Activated CD8-positive, alpha-beta memory T cell treated with anti-CD3 and anti-CD28 coated beads for 24 hours (primary cell): ENCODE data around the gene RANBP17.
"Not testable (repeated sequence)": the region's sequence is repeated elsewhere in the genome, so short reads cannot be mapped to it uniquely, and the experiment has no call there.

Source experiments
- DNase-seq: peaks from one replicate; pipeline ENCODE4 v3.0.0-alpha.2; 2020

The RANBP17 gene

DNA sequence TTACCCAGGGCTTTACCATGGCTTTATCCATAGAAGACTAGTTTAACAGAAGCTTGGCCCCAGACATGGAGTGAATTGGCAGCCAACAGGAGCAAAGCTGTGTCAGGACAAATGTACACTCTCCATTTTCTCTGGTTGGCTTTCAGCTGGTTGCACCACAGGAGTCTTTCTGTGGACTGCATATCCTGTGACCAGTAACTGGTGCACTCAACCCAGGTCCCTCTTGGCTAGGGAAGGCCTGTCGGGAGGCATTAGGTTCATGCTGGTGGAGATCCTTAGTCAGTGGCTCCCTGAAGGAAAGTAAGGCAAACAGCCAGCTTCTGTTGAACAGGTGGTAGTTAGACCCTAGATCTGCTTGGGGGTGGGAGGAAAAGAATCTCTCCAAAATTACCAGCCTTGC lies 300.3 kb downstream of the RANBP17 start:
- no peak for DNase-seq

DNA sequence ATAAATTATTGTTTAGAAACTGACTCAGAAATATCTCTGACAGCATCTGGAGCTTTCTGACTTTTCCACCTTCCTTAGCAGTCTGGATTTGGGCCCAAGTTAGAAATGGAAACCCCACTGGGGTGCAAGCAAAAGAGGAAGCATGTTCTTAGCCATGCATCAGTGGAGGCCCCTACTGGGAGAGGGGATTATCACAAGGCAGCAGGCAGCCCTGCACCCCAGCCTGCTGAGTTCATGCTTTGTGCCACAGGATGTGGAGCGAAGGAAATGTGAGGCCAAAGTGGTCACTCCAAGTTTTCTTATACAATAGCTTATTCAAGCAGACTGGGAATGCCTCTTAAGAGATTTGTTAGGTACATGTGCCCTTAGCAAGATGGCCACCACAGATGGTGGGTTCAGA lies 300.8 kb downstream of the RANBP17 start:
- DNase-seq = no peak

DNA sequence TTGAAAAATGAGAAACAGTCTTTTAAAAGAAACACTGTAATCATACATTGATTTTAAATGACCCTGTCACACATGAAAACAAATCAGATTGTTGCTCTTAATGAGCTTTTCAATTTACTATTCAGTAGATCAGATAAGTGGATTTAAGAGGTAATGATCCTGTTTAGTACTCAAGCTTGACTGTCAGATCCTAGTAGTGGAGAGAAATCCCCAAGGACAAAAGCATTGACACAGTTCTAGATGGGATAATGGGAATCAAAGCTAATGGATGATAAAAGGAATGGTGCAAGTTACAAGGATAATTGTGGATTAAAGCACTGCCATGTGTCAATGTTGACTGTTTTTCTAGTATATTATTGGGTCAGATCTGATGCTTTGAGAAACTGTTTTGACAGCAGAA lies 304.9 kb downstream of the RANBP17 start:
- DNase-seq = no peak

DNA sequence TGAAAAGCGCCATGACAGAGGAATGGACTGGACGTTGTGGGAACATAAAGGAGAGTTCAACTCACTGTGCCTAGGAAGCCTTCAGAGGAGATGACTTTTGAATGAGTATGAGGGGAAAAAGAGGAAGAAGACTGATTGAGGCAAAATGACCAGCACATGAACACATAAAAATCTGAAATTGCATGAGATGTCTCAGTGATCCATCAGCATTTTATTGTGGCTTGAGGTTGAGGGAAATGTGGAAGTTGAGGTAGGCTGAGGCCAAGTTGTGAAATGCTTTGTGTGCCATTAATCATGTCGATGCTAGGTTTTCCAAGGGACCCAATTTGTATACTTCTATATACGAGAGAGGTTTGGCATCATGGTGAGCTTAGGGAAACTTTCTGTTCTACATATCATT lies 306.4 kb downstream of the RANBP17 start:
- no peak for DNase-seq

DNA sequence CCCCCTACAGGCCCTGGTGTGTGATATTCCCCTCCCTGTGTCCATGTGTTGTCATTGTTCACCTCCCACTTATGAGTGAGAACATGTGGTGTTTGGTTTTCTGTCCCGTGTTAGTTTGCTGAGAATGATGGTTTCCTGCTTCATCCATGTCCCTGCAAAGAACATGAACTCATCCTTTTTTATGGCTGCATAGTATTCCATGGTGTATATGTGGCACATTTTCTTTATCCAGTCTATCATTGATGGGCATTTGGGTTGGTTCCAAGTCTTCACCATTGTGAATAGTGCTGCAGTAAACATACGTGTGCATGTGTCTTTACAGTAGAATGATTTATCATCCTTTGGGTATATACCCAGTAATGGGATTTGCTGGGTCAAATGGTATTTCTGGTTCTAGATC lies 313.1 kb downstream of the RANBP17 start:
- DNase-seq = not testable (repeated sequence)

DNA sequence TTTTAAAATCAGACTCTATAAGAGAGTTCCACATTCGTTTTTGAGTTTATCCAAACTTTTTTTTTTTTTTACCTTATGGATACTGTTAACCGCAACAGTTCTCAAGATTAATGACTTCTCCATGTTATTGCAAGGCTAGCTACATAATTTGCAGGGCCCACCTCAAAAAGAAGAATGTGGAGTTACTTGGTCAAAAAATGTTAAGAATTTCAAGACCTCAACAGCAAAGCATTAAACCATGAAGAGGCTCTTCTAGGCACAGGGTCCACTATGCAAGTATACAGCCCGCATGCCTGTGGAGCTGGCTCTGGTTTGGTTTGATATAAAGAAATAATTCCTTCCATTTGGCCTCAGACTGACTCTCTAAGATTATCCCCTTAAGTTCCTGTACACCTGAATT lies 313.9 kb downstream of the RANBP17 start:
- no peak for DNase-seq

DNA sequence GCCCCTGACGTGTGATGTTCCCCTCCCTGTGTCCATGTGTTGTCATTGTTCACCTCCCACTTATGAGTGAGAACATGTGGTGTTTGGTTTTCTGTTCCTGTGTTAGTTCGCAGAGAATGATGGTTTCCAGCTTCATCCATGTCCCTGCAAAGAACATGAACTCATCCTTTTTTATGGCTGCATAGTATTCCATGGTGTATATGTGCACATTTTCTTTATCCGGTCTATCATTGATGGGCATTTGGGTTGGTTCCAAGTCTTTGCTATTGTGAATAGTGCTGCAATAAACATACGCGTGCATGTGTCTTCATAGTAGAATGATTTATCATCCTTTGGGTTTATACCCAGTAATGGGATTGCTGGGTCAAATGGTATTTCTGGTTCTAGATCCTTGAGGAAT lies 316.4 kb downstream of the RANBP17 start:
- not testable (repeated sequence) for DNase-seq

DNA sequence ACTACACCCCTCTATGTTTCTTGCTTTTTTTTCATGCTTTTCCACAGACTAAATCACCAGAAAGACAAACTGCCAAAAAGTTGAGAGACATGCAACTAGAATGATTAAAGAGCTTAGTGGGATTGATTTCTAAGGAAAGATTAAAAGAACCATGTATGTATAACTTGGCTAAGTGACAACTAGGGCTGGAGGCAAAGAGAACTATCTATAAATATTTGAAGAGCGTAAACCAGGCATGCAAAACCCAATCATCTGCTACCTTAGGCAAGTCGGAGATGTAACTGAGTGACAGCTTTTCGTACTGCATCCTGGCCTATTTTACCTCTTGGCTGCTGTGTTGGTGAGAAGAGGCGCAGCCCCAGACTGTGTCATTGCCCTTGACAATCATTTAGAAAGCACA lies 326.2 kb downstream of the RANBP17 start:
- DNase-seq = no peak

DNA sequence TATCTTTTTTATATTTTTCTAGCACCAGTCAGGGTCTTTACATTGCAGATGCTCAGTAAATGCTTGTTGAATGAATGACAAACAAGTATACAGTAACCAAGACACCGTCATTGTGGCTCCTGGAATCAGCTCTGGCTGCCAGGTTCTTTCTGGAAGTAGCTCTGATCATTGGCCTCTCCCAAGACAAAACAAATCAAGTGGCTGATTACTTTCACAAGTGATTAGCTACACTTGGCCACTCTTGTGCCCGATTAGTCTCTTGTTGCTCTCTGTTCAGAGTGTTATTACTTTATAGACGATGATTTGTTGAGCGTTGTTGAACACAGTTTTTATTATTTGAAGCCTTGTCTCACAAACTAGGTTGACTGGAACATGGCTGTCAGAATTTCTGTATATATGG lies 327.6 kb downstream of the RANBP17 start:
- DNase-seq = no peak

DNA sequence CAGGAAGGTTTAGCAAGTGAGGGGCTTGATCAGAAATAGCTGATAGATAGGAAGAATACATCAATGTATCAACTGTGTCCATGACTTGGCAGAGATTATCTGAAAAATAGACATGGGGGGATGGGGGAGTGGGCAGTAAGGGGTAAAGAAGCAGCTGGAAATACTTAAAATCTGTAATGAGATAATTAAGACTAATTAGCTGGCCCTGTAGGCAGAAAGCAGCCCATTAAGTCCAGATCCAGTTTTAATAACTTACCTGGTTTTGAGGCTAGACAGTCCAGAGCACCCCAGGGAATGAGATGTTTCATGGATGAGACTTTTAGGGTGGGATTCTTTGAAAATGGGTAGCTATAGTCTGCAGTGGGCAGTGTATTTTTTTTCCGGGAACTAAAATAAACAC lies 330.3 kb downstream of the RANBP17 start:
- DNase-seq = no peak

DNA sequence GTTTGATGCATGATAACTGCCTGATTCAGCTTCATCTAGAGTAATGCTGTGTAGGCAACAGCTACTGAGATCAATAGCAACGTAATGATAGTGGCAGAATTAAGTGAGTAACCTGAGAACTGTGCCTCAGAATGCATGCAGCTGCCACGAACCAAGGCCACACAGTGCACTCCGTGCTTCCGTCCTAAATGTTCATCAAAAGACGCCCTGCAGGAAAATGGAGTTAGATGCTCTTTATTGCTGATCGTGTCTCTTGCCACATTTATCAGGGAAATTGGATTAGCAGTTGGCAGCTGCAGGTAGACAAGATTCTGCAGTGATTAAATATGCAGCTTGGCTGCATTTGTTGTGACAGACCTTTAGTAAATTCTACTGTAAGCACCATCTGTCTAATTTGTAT lies 339.5 kb downstream of the RANBP17 start:
- no peak for DNase-seq

DNA sequence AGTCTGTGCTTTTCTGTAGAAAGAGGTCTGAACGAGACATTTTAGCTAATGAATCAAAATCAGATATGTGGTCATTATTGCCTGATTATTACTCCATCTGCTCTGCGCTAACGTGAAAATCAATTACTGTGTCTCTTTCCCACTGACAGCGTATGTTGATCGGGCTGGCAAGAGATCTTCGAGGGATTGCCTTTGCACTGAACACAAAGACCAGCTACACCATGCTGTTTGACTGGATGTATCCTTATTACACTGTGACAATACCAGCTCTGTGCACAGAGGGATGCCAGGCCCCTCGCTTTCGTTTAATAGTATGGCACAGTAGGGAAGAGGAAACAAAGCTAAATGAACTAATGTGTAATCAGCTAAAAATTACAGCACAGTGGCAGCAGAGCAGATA lies 343.6 kb downstream of the RANBP17 start:
- DNase-seq = no peak

DNA sequence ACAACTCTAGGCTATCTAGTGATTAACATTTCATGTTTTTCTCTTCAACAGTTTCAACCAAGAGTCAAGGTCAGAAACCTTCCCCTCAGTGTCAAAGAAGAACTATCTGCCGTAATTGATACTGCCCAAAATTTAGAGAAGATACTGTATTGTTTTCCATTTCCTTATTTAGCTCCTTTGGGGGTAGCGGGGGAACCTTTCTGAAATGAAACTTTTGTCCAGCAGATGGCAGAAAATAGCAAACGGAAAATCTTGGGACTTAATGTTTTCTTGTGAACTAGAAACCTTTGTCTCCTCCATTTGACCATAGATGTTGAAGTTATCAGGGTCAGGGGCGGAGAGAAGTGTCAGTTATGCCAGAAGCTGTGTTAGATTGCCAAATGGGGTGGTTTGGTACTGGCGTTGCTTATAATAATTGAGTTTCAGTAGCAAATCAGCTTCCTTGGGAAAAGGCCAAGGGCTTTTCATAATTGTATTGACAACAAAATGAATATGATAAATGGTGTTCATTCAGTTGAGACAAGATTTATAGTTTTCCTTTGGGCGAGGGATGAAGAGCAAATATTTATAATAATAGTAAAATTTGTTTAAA lies 345.5 kb downstream of the RANBP17 start:
- DNase-seq = no peak

DNA sequence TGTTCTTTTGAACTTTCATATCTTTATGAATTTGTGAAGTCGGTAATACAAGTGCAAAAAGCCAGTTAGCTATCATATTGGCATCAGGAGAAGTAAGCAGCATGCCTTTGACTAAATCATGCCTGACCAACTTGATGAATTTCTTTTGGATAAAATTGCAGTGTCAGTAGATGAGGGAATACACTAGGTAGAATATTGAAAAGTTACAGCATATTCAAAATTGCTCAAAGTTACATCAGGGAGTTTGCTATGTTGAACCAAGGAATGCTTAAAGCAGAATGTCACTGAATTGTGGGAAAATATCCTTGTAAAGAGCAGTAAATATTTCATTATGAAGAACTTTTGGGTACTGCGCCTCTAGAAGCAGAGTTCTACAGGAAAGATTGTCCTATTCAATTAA lies 360.1 kb downstream of the RANBP17 start:
- DNase-seq = no peak

DNA sequence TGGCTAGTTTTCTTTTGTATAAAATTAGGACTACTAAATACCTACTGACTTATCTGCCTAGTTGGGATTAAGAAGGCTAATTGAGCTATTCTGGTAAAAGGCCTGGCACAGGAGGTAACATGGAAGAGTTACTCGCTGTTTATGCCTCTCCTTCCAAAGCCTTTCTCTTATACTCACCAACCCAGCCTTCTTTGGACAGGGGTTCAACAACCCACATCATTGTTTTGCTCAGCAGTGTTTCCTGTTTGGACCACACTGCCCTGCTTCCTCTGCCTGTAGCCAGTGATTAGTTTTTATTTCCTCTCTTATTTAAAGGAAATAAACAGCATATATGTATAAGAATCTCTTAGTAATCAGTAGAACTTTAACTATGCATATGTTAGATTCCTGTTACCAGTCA lies 362.1 kb downstream of the RANBP17 start:
- no peak for DNase-seq

DNA sequence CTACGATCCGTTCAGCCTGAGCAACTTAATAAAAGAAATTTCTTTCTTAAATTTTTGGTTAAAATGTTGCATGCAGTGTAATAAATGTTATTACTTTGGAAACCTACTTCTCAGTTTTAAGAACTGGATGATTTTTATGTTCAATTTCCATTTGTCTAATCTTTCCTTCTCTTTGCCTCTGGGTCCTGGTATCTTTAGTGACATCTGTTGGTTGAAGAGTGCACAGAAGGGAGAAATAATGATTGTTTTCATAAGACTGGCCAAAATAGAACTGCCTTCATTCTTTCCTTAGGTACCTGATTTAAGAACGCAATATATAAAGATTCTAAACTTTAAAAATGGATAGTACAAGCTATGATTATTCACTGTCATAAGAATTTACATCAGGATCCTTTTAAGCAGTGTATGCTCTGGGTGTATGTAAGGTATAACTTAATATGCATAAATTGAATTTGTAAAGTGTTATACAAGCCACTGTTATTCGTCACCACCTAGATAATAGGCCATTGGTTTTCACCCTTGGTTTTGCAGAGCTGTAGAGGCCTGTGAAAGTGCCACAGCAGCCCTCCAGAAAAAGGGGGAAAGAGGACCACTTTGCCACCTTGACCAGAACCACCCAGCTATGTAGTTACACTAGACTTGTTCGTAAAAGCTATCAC lies 364.4 kb downstream of the RANBP17 start:
- DNase-seq = no peak

DNA sequence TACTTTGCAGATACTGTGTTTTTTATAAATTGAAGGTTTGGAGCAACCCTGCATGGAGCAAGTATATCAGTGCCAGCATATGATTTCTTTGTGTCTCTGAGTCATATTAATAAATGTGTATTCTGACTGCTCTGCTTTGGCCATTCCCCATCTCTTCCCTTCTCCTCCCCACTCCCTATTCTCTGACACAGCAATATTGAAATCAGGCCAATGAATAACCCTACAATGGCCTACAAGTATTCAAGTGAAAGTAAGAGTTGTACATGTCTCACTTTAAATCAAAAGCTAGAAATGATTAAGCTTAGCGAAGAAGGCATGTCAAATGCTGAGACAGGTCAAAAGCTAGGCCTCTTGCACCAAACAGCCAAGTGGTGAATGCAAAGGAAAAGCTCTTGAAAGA lies 365.0 kb downstream of the RANBP17 start:
- DNase-seq = no peak

DNA sequence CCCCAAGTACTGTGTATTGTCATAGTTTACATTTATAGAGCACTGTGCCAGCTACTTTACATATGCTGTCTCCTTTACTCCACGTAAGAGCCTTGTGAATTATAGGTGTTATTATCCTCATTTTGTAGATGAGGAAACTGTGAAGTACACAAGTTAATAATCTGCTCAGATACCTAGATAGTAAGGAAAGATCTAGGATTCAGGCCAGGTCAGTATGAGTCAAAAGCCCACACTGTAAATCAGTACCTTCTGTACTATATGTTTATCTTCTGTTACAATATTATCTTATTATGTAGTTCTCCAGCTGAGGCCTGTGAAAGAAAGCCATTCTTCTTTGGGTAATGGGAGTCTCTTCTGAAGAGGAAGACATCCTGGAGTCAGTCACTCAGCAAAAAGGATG lies 374.8 kb downstream of the RANBP17 start:
- DNase-seq = no peak

DNA sequence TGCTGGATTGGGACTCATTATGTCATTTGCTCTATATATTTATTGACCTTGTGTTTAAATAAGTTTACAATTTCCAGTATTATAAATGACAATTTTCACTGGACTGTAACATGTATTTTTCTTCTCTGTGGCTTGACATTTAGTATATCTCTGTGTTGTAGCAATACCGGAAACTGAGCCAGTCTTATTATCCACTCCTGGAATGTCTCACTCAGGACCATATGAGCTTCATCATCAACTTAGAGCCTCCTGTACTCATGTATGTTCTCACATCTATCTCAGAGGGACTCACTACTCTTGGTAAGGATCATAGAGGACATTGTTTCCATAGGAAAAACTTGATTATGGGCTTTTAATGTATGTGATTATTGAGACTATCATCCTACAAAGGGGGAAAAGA lies 380.7 kb downstream of the RANBP17 start:
- no peak for DNase-seq

DNA sequence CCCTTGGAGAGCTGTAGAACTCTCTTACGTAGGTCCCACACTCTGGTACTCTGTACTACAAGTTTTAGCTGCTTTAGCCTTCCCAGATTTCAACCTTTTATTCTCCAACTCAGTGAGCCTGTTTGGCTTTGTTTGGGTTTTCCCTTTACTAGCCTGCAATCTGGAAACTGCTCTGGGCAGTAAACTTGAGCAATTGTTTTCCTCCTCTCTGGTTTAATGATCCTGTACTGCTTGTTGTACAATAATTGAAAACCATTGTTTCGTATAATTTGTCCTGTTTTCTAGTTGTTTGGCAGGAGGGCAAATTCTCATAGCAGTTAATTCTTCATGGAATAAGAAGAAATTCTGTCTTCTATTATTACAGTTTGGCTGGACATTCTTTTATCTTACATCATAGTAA lies 384.4 kb downstream of the RANBP17 start:
- DNase-seq = no peak

DNA sequence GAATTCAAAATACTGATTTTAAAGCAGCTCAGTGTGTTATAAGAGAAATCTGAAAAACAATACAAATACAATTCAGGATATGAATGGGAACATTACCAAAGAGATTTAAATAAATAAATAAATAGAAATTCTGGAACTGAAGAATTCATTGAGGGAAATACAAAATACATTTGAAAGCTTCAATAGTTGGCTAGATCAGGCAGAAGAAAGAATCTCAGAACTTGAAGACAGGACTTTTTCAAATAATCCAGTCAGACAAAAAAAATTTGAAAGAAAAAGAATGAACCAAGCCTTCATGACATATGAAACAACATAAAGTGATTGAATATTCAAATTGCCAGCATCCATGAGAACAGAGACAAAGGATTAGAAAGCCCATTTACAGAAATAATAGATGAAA lies 387.6 kb downstream of the RANBP17 start:
- no peak for DNase-seq

DNA sequence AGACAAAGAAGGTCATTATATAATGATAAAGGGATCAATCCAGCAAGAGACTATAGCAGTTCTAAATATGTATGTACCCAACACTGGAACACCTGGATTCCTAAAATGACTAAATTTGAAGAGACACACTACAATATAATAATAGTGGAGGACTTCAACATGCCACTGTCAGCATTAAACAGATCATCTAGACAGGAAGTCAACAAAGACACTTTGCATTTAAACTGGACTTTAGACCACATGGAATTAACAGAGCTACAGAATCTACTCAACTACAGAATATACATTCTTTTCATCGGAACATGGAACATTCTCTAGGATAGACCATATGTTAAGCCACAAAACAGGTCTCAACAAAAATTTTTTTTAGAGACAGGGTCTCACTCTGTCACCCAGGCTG lies 388.9 kb downstream of the RANBP17 start:
- no peak for DNase-seq

DNA sequence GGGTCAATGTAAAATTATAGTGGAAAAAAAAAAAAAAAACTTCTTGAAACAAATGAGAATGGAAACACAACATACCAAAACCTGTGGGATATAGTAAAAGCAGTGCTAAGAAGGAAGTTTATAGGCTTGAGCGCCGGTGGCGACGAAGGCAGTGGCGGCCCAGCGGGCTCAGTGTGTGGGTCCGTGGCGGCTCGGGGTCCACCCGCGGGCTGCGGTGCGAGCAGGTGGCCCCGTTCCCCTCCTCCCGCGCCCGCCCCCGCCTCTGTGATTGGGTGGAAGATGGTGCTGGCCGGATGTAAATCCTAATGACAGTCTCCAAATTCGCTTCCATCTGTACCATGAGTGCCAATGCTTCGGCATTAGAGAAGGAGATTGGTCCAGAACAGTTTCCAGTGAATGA lies 389.7 kb downstream of the RANBP17 start:
- no peak for DNase-seq

DNA sequence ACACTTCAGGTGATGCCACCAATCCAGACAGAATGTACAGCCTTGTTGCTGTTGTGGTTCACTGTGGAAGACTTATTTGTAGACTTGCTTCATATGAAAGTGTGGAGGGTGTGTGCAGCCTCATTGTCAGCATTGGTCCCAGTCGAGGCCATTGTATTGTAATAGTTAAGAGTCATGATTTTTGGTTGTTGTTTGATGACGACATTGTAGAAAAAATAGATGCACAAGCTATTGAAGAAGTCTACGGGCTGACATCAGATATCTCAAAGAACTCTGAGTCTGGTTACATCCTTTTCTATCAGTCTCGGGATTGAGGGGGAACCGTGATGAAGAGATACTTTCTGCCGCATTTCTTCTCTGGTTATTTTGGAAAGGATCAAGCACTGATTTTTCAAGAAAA lies 390.9 kb downstream of the RANBP17 start:
- no peak for DNase-seq

DNA sequence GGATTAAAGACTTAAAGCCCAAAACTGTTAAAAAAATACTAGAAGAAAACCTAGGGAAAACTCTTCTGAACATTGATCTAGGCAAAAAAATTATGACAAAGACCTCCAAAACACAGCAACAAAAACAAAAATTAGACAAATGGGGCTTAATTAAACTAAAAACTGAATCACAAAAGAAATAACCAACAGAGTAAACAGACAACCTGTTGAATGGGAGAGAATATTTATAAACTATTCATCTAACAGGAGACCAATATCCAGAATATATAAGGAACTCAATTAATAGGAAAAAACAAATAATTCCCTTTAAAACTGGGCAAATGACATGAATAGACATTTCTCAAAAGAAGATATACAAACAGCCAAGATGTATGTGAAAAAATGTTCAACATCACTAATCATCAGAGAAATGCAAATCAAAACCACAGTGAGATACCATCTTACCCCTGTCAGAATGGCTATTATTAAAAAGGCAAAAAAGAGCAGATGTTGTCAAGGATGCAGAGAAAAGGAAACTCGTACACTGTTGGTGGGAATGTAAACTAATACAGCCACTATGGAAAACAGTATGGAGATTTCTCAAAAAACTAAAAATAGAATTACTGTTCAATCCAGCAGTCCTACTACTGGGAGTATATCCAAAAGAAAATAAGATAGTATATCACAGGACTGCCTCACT lies 397.1 kb downstream of the RANBP17 start:
- no peak for DNase-seq
